Measurements from ENCODE around the gene LRP1B. TPM values are rescaled to one million over a fixed set of nuclear protein-coding genes. Genes with fewer than 3 reads are reported as not detected.

Gene LRP1B
- total and polyA plus RNA-seq, 2 donors from 2014 or later, result 0.69 to 1.2 TPM

GRCh38 chr2:141967503-141967902 is 163.3 kb downstream of the LRP1B start:
- Histone ChIP-seq H3K4me3 (ENCODE audit: low read length in 3 of 3) (no peak overlapping the region), H3K27me3 (ENCODE audit: control insufficient read depth, insufficient read depth, low read length) (no peaks in the 10 kb centered on the region), H3K36me3 (ENCODE audit: control insufficient read depth in 2 of 3, insufficient read depth in 3 of 3, low read length in 3 of 3) (no peaks in the 10 kb centered on the region), H3K4me1 (ENCODE audit: control insufficient read depth in 2 of 3, insufficient read depth in 2 of 3, low read depth in 1 of 3, low read length in 3 of 3) (no peaks in the 10 kb centered on the region), H3K9ac (ENCODE audit: low read length in 3 of 3) (no peak overlapping the region), H3K27ac (ENCODE audit: low read depth in 2 of 2, low read length in 2 of 2) (no peak overlapping the region), H3K9me3 (ENCODE audit: control insufficient read depth in 2 of 3, insufficient read depth in 1 of 3, low read length in 3 of 3) (no peaks in the 10 kb centered on the region)
- DNase-seq, result no peak
- intact Hi-C loops (cut with DNase I), result no loop called here
- no peak for TF ChIP-seq CTCF (IDR thresholded peaks at IDR 0.05; ENCODE audit: borderline replicate concordance, extremely low read depth, insufficient read depth)
- no peak for FAIRE-seq

GRCh38 chr2:141959941-141960340 is 170.9 kb downstream of the LRP1B start:
- no peak for DNase-seq
- H3K4me1 ChIP-seq (ENCODE audit: control insufficient read depth in 2 of 3, insufficient read depth in 2 of 3, low read depth in 1 of 3, low read length in 3 of 3), result no peaks in the 10 kb centered on the region
- no peak for TF ChIP-seq CTCF (IDR thresholded peaks at IDR 0.05; ENCODE audit: borderline replicate concordance, extremely low read depth, insufficient read depth)
- H3K4me3 ChIP-seq (ENCODE audit: low read length in 3 of 3), result no peak overlapping the region
- FAIRE-seq, result no peak
- intact Hi-C loops (cut with DNase I), result no loop called here
- H3K9ac ChIP-seq (ENCODE audit: low read length in 3 of 3), result no peak overlapping the region
- H3K9me3 ChIP-seq (ENCODE audit: control insufficient read depth in 2 of 3, insufficient read depth in 1 of 3, low read length in 3 of 3), result no peaks in the 10 kb centered on the region
- H3K36me3 ChIP-seq (ENCODE audit: control insufficient read depth in 2 of 3, insufficient read depth in 3 of 3, low read length in 3 of 3), result no peaks in the 10 kb centered on the region
- no peaks in the 10 kb centered on the region for H3K27me3 ChIP-seq (ENCODE audit: control insufficient read depth, insufficient read depth, low read length)
- H3K27ac ChIP-seq (ENCODE audit: low read depth in 2 of 2, low read length in 2 of 2), result no peak overlapping the region

GRCh38 chr2:141959016-141959415 is 171.8 kb downstream of the LRP1B start:
- intact Hi-C loops (cut with DNase I), result no loop called here
- H3K27me3 ChIP-seq (ENCODE audit: control insufficient read depth, insufficient read depth, low read length), result no peaks in the 10 kb centered on the region
- H3K4me3 ChIP-seq (ENCODE audit: low read length in 3 of 3), result no peak overlapping the region
- no peaks in the 10 kb centered on the region for H3K9me3 ChIP-seq (ENCODE audit: control insufficient read depth in 2 of 3, insufficient read depth in 1 of 3, low read length in 3 of 3)
- H3K27ac ChIP-seq (ENCODE audit: low read depth in 2 of 2, low read length in 2 of 2), result no peak overlapping the region
- DNase-seq, result no peak
- TF ChIP-seq CTCF (IDR thresholded peaks at IDR 0.05; ENCODE audit: borderline replicate concordance, extremely low read depth, insufficient read depth), result no peak
- no peak overlapping the region for H3K9ac ChIP-seq (ENCODE audit: low read length in 3 of 3)
- no peaks in the 10 kb centered on the region for H3K4me1 ChIP-seq (ENCODE audit: control insufficient read depth in 2 of 3, insufficient read depth in 2 of 3, low read depth in 1 of 3, low read length in 3 of 3)
- H3K36me3 ChIP-seq (ENCODE audit: control insufficient read depth in 2 of 3, insufficient read depth in 3 of 3, low read length in 3 of 3), result no peaks in the 10 kb centered on the region
- FAIRE-seq, result no peak

- Histone ChIP-seq H3K4me3 (ENCODE audit: low read length in 3 of 3) (no peak overlapping the region), H3K9ac (ENCODE audit: low read length in 3 of 3) (no peak overlapping the region), H3K9me3 (ENCODE audit: control insufficient read depth in 2 of 3, insufficient read depth in 1 of 3, low read length in 3 of 3) (no peaks in the 10 kb centered on the region), H3K4me1 (ENCODE audit: control insufficient read depth in 2 of 3, insufficient read depth in 2 of 3, low read depth in 1 of 3, low read length in 3 of 3) (no peaks in the 10 kb centered on the region), H3K36me3 (ENCODE audit: control insufficient read depth in 2 of 3, insufficient read depth in 3 of 3, low read length in 3 of 3) (no peaks in the 10 kb centered on the region), H3K27ac (ENCODE audit: low read depth in 2 of 2, low read length in 2 of 2) (no peak overlapping the region), H3K27me3 (ENCODE audit: control insufficient read depth, insufficient read depth, low read length) (no peaks in the 10 kb centered on the region)
- intact Hi-C loops (cut with DNase I), result no loop called here
- DNase-seq (no peak), FAIRE-seq (no peak)
- TF ChIP-seq CTCF (IDR thresholded peaks at IDR 0.05; ENCODE audit: borderline replicate concordance, extremely low read depth, insufficient read depth), result no peak
These were observed 172.9 kb downstream of the LRP1B start for GRCh38 chr2:141957827-141958450.
